ENCODE measurements around the gene ANKRD27.

DNA sequence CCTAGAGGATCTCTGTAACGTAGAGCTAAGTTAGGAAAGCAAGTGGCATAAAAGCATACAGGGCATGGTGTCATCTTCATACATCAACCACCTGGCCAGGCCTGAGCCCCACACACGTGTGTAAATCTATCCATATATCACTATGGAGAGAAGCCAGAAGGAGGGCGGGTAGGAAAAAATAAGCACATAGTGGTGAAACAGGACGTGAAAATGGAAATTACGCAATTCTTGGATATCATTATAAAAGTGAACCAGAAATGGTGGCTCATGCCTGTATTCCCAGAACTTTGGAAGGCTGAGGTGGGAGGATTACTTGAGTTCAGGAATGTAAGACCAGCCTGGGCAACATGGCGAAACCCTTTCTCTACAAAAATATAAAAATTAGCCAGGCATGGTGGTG lies 50.6 kb downstream of the ANKRD27 start:
- TF ChIP-seq, protein P1, sequence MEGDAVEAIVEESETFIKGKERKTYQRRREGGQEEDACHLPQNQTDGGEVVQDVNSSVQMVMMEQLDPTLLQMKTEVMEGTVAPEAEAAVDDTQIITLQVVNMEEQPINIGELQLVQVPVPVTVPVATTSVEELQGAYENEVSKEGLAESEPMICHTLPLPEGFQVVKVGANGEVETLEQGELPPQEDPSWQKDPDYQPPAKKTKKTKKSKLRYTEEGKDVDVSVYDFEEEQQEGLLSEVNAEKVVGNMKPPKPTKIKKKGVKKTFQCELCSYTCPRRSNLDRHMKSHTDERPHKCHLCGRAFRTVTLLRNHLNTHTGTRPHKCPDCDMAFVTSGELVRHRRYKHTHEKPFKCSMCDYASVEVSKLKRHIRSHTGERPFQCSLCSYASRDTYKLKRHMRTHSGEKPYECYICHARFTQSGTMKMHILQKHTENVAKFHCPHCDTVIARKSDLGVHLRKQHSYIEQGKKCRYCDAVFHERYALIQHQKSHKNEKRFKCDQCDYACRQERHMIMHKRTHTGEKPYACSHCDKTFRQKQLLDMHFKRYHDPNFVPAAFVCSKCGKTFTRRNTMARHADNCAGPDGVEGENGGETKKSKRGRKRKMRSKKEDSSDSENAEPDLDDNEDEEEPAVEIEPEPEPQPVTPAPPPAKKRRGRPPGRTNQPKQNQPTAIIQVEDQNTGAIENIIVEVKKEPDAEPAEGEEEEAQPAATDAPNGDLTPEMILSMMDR (IDR thresholded peaks at IDR 0.05): no peak
- no peak for TF ChIP-seq POLR2A (IDR thresholded peaks at IDR 0.05)

All from Peyer's patch (tissue), 4 donors.